ENCODE results near the gene DAP3.
"Not testable (repeated sequence)": the region's sequence is repeated elsewhere in the genome, so short reads cannot be mapped to it uniquely, and the experiment has no call there.

DAP3 gene

GRCh38 chr1:155709391-155709790 lies 20.5 kb downstream of the DAP3 start:
- no peaks in the 10 kb centered on the region for H3K9me2 ChIP-seq (replicated peaks; ENCODE audit: low read depth, low read length)
- H3K9me3 ChIP-seq (ENCODE audit: insufficient read depth, low read depth, low read length): no peaks in the 10 kb centered on the region
- no peaks in the 10 kb centered on the region for H3F3A ChIP-seq (ENCODE audit: low read depth)
- H3K4me3 ChIP-seq (ENCODE audit: low read length, poor library complexity, severe bottlenecking): no peak overlapping the region
- no peaks in the 10 kb centered on the region for H4K20me1 ChIP-seq (ENCODE audit: insufficient read depth, low read length, poor library complexity, severe bottlenecking)
- H2AFZ ChIP-seq (ENCODE audit: low read length): no peak overlapping the region
- H3K9ac ChIP-seq (ENCODE audit: low read depth, low read length, poor library complexity, severe bottlenecking): no peak overlapping the region
- no peak overlapping the region for H3K4me2 ChIP-seq (ENCODE audit: low read depth, low read length, poor library complexity, severe bottlenecking)
- H3K79me2 ChIP-seq (ENCODE audit: insufficient read depth, low read length): peaks cover 33% of the 10 kb centered on the region
- TF ChIP-seq CTCF (conservative IDR thresholded peaks at IDR 0.05; ENCODE audit: low read length) (no peak), EZH2phosphoT487 (IDR thresholded peaks at IDR 0.05; ENCODE audit: borderline replicate concordance) (no peak)
- no peaks in the 10 kb centered on the region for H3K4me1 ChIP-seq (ENCODE audit: insufficient read depth, low read length, poor library complexity, severe bottlenecking)
- no peaks in the 10 kb centered on the region for H3K27me3 ChIP-seq (ENCODE audit: insufficient read depth, low read length, poor library complexity, severe bottlenecking)
- peaks cover 18% of the 10 kb centered on the region; the same call in 1 of the 2 replicates for H3K36me3 ChIP-seq (ENCODE audit: insufficient read depth, low read length)

- not testable (repeated sequence) for H3K27me3 ChIP-seq (ENCODE audit: insufficient read depth, low read length, poor library complexity, severe bottlenecking); H3K9me3 ChIP-seq (ENCODE audit: insufficient read depth, low read depth, low read length); H2AFZ ChIP-seq (ENCODE audit: low read length); H3K4me1 ChIP-seq (ENCODE audit: insufficient read depth, low read length, poor library complexity, severe bottlenecking); H4K20me1 ChIP-seq (ENCODE audit: insufficient read depth, low read length, poor library complexity, severe bottlenecking); H3K9me2 ChIP-seq (replicated peaks; ENCODE audit: low read depth, low read length); H3K4me3 ChIP-seq (ENCODE audit: low read length, poor library complexity, severe bottlenecking); H3K9ac ChIP-seq (ENCODE audit: low read depth, low read length, poor library complexity, severe bottlenecking); H3K4me2 ChIP-seq (ENCODE audit: low read depth, low read length, poor library complexity, severe bottlenecking); H3F3A ChIP-seq (ENCODE audit: low read depth)
- Histone ChIP-seq H3K36me3 (ENCODE audit: insufficient read depth, low read length) (peaks cover 18% of the 10 kb centered on the region; the same call in 1 of the 2 replicates), H3K79me2 (ENCODE audit: insufficient read depth, low read length) (peaks cover 20% of the 10 kb centered on the region)
Observed at GRCh38 chr1:155711457-155711856, 22.6 kb downstream of the DAP3 start.

GRCh38 chr1:155712636-155713035 lies 23.7 kb downstream of the DAP3 start:
- Histone ChIP-seq H3K36me3 (ENCODE audit: insufficient read depth, low read length) (peaks cover 27% of the 10 kb centered on the region; the same call in 1 of the 2 replicates), H3K79me2 (ENCODE audit: insufficient read depth, low read length) (peaks cover 19% of the 10 kb centered on the region)
- not testable (repeated sequence) for H3K9me2 ChIP-seq (replicated peaks; ENCODE audit: low read depth, low read length); H3K9ac ChIP-seq (ENCODE audit: low read depth, low read length, poor library complexity, severe bottlenecking); H3K4me2 ChIP-seq (ENCODE audit: low read depth, low read length, poor library complexity, severe bottlenecking); H3K9me3 ChIP-seq (ENCODE audit: insufficient read depth, low read depth, low read length); H2AFZ ChIP-seq (ENCODE audit: low read length); H3K27me3 ChIP-seq (ENCODE audit: insufficient read depth, low read length, poor library complexity, severe bottlenecking); H4K20me1 ChIP-seq (ENCODE audit: insufficient read depth, low read length, poor library complexity, severe bottlenecking); H3K4me3 ChIP-seq (ENCODE audit: low read length, poor library complexity, severe bottlenecking); H3F3A ChIP-seq (ENCODE audit: low read depth); H3K4me1 ChIP-seq (ENCODE audit: insufficient read depth, low read length, poor library complexity, severe bottlenecking)
- peak; percentile 45 for TF ChIP-seq CTCF (conservative IDR thresholded peaks at IDR 0.05; ENCODE audit: low read length)

GRCh38 chr1:155713075-155713474 lies 24.2 kb downstream of the DAP3 start:
- Histone ChIP-seq H3K79me2 (ENCODE audit: insufficient read depth, low read length) (peaks cover 14% of the 10 kb centered on the region; the same call in 1 of the 2 replicates), H3K36me3 (ENCODE audit: insufficient read depth, low read length) (peaks cover 28% of the 10 kb centered on the region; the same call in 1 of the 2 replicates)
- TF ChIP-seq CTCF (conservative IDR thresholded peaks at IDR 0.05; ENCODE audit: low read length): no peak
- TF ChIP-seq EZH2phosphoT487 (IDR thresholded peaks at IDR 0.05; ENCODE audit: borderline replicate concordance): no peak

GRCh38 chr1:155715056-155715455 lies 26.2 kb downstream of the DAP3 start:
- peaks cover 29% of the 10 kb centered on the region; the same call in 1 of the 2 replicates for H3K36me3 ChIP-seq (ENCODE audit: insufficient read depth, low read length)
- H3K4me2 ChIP-seq (ENCODE audit: low read depth, low read length, poor library complexity, severe bottlenecking): not testable (repeated sequence)

More at GRCh38 chr1:155713075-155713474, 24.2 kb downstream of the DAP3 start:
- Histone ChIP-seq H3K9me2 (replicated peaks; ENCODE audit: low read depth, low read length) (no peaks in the 10 kb centered on the region), H3F3A (ENCODE audit: low read depth) (no peaks in the 10 kb centered on the region), H3K4me3 (ENCODE audit: low read length, poor library complexity, severe bottlenecking) (no peak overlapping the region), H3K4me2 (ENCODE audit: low read depth, low read length, poor library complexity, severe bottlenecking) (no peak overlapping the region), H3K9me3 (ENCODE audit: insufficient read depth, low read depth, low read length) (no peaks in the 10 kb centered on the region), H3K9ac (ENCODE audit: low read depth, low read length, poor library complexity, severe bottlenecking) (no peak overlapping the region), H3K4me1 (ENCODE audit: insufficient read depth, low read length, poor library complexity, severe bottlenecking) (no peaks in the 10 kb centered on the region), H2AFZ (ENCODE audit: low read length) (no peak overlapping the region), H4K20me1 (ENCODE audit: insufficient read depth, low read length, poor library complexity, severe bottlenecking) (no peaks in the 10 kb centered on the region), H3K27me3 (ENCODE audit: insufficient read depth, low read length, poor library complexity, severe bottlenecking) (no peaks in the 10 kb centered on the region)

More at GRCh38 chr1:155715056-155715455, 26.2 kb downstream of the DAP3 start:
- H3F3A ChIP-seq (ENCODE audit: low read depth); H3K9me2 ChIP-seq (replicated peaks; ENCODE audit: low read depth, low read length); H4K20me1 ChIP-seq (ENCODE audit: insufficient read depth, low read length, poor library complexity, severe bottlenecking); H3K4me3 ChIP-seq (ENCODE audit: low read length, poor library complexity, severe bottlenecking); H3K79me2 ChIP-seq (ENCODE audit: insufficient read depth, low read length); H3K9me3 ChIP-seq (ENCODE audit: insufficient read depth, low read depth, low read length); H3K4me1 ChIP-seq (ENCODE audit: insufficient read depth, low read length, poor library complexity, severe bottlenecking); H2AFZ ChIP-seq (ENCODE audit: low read length); H3K9ac ChIP-seq (ENCODE audit: low read depth, low read length, poor library complexity, severe bottlenecking); H3K27me3 ChIP-seq (ENCODE audit: insufficient read depth, low read length, poor library complexity, severe bottlenecking): not testable (repeated sequence)

All from Loucy (cell line).